ENCODE data around the gene GNAT3.

GNAT3 gene

GRCh38 chr7:80500325-80500724 is 11.5 kb downstream of the GNAT3 start:
- no peak for DNase-seq (ENCODE audit: low read depth in 2 of 2)

GRCh38 chr7:80499350-80499953 is 12.4 kb downstream of the GNAT3 start:
- DNase-seq (ENCODE audit: low read depth in 2 of 2), result no peak

- no peak for DNase-seq (ENCODE audit: low read depth in 2 of 2)
These were observed 13.1 kb downstream of the GNAT3 start for GRCh38 chr7:80498481-80499349.

- DNase-seq (ENCODE audit: low read depth in 2 of 2), result no peak
These were observed 15.3 kb downstream of the GNAT3 start for GRCh38 chr7:80496586-80496985.

- DNase-seq (ENCODE audit: low read depth in 2 of 2), result no peak
These were observed 18.6 kb downstream of the GNAT3 start for GRCh38 chr7:80493121-80493849.

GRCh38 chr7:80491462-80491861 is 20.4 kb downstream of the GNAT3 start:
- DNase-seq (ENCODE audit: low read depth in 2 of 2), result no peak

- no peak for DNase-seq (ENCODE audit: low read depth in 2 of 2)
These were observed 23.0 kb downstream of the GNAT3 start for GRCh38 chr7:80488851-80489370.

- DNase-seq (ENCODE audit: low read depth in 2 of 2), result no peak
These were observed 23.5 kb downstream of the GNAT3 start for GRCh38 chr7:80488406-80488805.

- DNase-seq (ENCODE audit: low read depth in 2 of 2), result no peak
These were observed 26.1 kb downstream of the GNAT3 start for GRCh38 chr7:80485721-80486120.

GRCh38 chr7:80482950-80483349 is 28.9 kb downstream of the GNAT3 start:
- no peak for DNase-seq (ENCODE audit: low read depth in 2 of 2)

GRCh38 chr7:80481196-80481884 is 30.5 kb downstream of the GNAT3 start:
- no peak for DNase-seq (ENCODE audit: low read depth in 2 of 2)

GRCh38 chr7:80480566-80480965 is 31.3 kb downstream of the GNAT3 start:
- DNase-seq (ENCODE audit: low read depth in 2 of 2), result no peak

GRCh38 chr7:80478683-80479082 is 33.2 kb downstream of the GNAT3 start:
- DNase-seq (ENCODE audit: low read depth in 2 of 2), result no peak

GRCh38 chr7:80476035-80476434 is 35.8 kb downstream of the GNAT3 start:
- DNase-seq (ENCODE audit: low read depth in 2 of 2), result no peak

GRCh38 chr7:80475383-80475782 is 36.5 kb downstream of the GNAT3 start:
- DNase-seq (ENCODE audit: low read depth in 2 of 2), result no peak

GRCh38 chr7:80473751-80474150 is 38.1 kb downstream of the GNAT3 start:
- no peak for DNase-seq (ENCODE audit: low read depth in 2 of 2)

GRCh38 chr7:80472491-80473200 is 39.2 kb downstream of the GNAT3 start:
- DNase-seq (ENCODE audit: low read depth in 2 of 2), result no peak

GRCh38 chr7:80468931-80469714 is 42.7 kb downstream of the GNAT3 start:
- no peak for DNase-seq (ENCODE audit: low read depth in 2 of 2)

- no peak for DNase-seq (ENCODE audit: low read depth in 2 of 2)
These were observed 44.8 kb downstream of the GNAT3 start for GRCh38 chr7:80467069-80467468.

GRCh38 chr7:80466636-80467035 is 45.2 kb downstream of the GNAT3 start:
- no peak for DNase-seq (ENCODE audit: low read depth in 2 of 2)

Data from stimulated activated CD8-positive, alpha-beta memory T cell treated with anti-CD3 and anti-CD28 coated beads, Interleukin-2, amount 100 ng/mL, for 48 hours (primary cell).